ENCODE data around the gene DMXL2.
"Not testable (repeated sequence)": the region's sequence is repeated elsewhere in the genome, so short reads cannot be mapped to it uniquely, and the experiment has no call there.

DMXL2 gene

DNA sequence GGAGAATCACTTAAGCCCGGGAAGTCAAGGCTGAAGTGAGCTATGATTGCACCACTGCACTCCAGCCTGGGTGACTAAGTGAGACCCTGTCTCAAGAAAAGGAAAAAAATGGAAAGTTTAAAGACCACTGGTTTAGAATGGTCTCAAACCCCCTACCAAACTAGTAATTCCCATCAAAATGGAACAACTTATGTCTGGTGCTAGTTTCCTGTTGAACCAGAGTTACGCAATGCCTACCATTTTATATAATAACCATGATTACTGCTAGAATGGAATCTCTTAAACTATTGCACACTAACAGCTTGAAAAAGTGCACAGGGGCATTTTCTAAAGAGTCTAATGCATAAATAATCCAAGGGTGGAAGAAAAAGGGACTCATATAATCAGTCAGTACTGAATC is 43.6 kb downstream of the DMXL2 start:
- in situ Hi-C loops (cut with MboI; ENCODE audit: low sequenced_read_pairs) = no loop called here

DNA sequence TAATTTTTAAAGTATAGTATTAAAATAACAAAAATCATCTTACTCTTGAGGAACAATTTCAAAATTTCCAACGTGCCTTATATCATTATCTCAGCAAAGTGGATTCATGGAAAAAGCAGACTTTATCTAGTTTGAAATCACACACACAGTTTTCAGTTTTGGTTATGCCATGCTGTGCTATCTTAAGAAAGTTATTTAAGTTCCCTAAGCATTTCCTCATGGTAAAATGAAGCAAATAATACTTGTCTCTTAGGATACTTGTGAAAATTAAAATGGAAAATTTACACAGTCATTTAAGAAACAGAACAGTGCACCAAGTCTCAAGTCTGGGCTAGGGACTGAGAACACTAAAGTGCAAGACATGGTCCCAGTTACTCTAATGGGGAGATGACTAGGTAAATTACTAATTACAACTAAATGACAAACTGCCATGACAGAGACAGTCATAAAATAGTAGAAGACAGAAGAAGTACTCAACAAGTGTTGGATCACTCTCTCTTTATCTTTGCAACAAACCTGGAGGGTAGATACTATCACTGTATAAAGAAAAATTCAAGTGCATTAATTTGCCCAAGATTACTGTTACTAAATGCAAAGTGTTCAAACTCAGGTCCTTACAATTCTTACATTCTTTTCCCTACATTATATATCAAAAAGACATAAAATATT is 44.8 kb downstream of the DMXL2 start:
- in situ Hi-C loops (cut with MboI; ENCODE audit: low sequenced_read_pairs) = no loop called here

- in situ Hi-C loops (cut with MboI; ENCODE audit: low sequenced_read_pairs) = no loop called here
Observed at GRCh38 chr15:51576911-51577500, 45.6 kb downstream of the DMXL2 start.

DNA sequence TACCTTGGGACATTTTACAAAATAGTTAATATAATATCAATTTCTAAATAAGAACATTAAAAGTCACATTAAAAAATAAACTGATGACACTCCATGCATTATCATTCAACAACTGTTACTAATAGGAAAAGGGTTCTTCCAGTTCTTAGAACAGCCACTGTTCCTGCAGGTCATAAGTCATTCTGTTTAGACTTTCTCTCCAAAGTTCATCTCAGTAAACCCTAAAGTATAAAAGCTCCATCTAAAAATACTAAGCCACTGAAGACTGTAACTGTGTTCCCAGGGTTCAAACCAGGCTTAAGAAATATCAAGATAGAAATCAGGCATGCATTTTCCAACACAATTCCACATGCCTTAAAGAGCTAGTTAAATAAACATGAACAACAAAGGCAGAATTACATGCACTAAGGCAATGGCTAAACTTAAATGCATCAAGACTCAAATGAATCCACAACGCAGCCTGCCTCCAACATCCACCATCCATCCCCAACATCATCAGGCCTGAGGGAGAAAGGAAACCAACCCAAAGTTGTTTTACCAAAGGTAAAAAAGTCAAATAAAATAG is 46.2 kb downstream of the DMXL2 start:
- in situ Hi-C loops (cut with MboI; ENCODE audit: low sequenced_read_pairs) = no loop called here

GRCh38 chr15:51575775-51576174 is 46.8 kb downstream of the DMXL2 start:
- in situ Hi-C loops (cut with MboI; ENCODE audit: low sequenced_read_pairs) = no loop called here

- in situ Hi-C loops (cut with MboI; ENCODE audit: low sequenced_read_pairs) = not testable (repeated sequence)
Observed at GRCh38 chr15:51573352-51573751, 49.2 kb downstream of the DMXL2 start.

- in situ Hi-C loops (cut with MboI; ENCODE audit: low sequenced_read_pairs) = not testable (repeated sequence)
Observed at GRCh38 chr15:51568939-51569784, 53.4 kb downstream of the DMXL2 start.

GRCh38 chr15:51561271-51561670 is 61.3 kb downstream of the DMXL2 start:
- in situ Hi-C loops (cut with MboI; ENCODE audit: low sequenced_read_pairs) = no loop called here

DNA sequence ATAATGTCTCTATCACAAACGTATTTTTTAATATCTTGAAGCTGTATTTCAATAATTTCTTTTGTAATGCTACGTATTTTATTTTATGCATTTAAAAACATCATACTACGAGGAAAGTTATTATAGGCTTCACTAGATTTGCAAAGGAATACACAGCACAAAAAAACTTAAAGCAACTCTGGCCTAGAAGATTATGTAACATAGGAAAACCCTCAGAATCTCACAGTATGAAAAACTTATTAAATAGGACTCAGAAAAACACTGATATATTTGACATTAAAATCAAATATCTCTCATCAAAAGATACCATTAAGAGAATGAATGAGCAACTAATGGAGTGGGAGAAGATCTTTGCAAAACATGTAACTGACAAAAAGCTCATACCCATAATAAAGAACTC is 63.7 kb downstream of the DMXL2 start:
- in situ Hi-C loops (cut with MboI; ENCODE audit: low sequenced_read_pairs) = no loop called here

DNA sequence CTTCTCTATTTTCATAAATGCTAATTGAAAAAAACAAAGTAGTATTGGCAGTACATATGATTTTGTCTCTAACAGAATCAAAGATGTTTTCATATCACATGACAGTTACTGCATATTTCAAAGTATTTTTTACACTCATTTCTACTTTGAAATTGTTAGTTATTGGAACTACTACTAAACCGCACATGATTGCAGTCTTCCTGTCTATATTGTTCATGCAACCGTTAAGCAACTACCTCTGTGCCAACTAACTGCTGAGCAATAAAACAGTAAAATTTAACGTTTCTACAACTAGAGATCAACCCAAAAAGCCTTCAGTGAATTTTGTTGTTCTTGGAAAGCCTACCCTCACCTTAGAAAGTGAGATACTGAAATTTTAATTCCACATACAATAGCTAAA is 64.2 kb downstream of the DMXL2 start:
- in situ Hi-C loops (cut with MboI; ENCODE audit: low sequenced_read_pairs) = no loop called here

DNA sequence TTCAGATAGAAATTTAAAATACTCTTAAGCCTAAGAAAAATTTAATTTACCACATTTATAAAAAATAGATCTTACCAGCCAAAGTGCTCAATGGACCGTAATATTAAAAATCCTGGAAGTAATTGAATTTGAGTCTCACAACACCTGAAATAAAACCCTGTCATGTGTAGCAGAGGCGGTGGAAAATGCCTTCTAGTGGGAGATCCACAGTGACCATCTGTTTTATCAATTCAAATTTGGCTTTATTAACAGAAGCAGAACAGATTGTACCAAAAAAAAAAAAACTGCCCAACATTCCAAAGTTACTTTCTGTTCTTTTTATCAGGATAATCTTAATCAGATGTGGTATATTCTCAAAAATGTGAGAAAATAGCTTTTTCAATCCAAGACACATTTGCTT is 71.7 kb downstream of the DMXL2 start:
- in situ Hi-C loops (cut with MboI; ENCODE audit: low sequenced_read_pairs) = no loop called here

GRCh38 chr15:51547656-51548055 is 74.9 kb downstream of the DMXL2 start:
- in situ Hi-C loops (cut with MboI; ENCODE audit: low sequenced_read_pairs) = no loop called here

- in situ Hi-C loops (cut with MboI; ENCODE audit: low sequenced_read_pairs) = no loop called here
Observed at GRCh38 chr15:51536965-51537574, 85.5 kb downstream of the DMXL2 start.

DNA sequence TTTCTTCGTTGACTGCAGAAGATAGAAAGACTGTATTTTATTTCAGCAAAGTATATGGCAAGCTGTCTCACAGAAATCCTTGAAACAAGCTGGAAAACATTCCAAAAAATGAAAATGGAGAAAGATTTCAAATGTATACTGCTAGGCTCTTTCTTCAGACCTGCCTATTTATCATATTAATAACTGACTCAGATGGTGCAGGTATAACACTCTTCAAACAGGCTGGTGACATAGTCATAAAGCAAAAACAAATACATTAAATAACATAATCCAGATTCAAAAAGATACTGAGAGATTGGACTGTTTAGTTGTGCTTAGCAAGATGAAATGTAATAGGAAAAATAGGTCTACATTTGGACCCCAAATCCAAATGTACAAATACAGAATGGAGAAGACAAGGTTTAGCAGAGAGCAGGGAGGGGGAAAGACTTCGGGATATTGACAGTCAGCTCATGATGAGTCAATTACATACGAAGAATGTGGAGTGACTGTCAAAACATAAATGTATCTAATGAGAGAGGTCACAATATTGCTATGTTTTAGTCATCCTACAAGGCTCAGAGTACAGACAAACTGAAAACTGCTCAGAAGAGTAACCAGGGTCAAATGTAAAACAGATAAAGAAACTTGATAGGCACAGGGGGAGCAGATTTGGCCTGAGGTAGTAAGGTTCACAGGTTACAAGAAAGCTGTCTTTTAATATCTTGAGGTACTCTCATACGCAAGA is 88.7 kb downstream of the DMXL2 start:
- in situ Hi-C loops (cut with MboI; ENCODE audit: low sequenced_read_pairs) = no loop called here

GRCh38 chr15:51526955-51527354 is 95.6 kb downstream of the DMXL2 start:
- in situ Hi-C loops (cut with MboI; ENCODE audit: low sequenced_read_pairs) = no loop called here

GRCh38 chr15:51524376-51524775 is 98.2 kb downstream of the DMXL2 start:
- in situ Hi-C loops (cut with MboI; ENCODE audit: low sequenced_read_pairs) = no loop called here

- in situ Hi-C loops (cut with MboI; ENCODE audit: low sequenced_read_pairs) = no loop called here
Observed at GRCh38 chr15:51516291-51516690, 106.3 kb downstream of the DMXL2 start.

- in situ Hi-C loops (cut with MboI; ENCODE audit: low sequenced_read_pairs) = no loop called here
Observed at GRCh38 chr15:51505251-51505650, 117.3 kb downstream of the DMXL2 start.

- in situ Hi-C loops (cut with MboI; ENCODE audit: low sequenced_read_pairs) = no loop called here
Observed at GRCh38 chr15:51503003-51503402, 119.6 kb downstream of the DMXL2 start.

- in situ Hi-C loops (cut with MboI; ENCODE audit: low sequenced_read_pairs) = no loop called here
Observed at GRCh38 chr15:51499379-51499976, 123.1 kb downstream of the DMXL2 start.

All from HL-60/S4 (cell line).